PC-9 (cell line): ENCODE measurements around the gene OXCT1. TPM values are rescaled to one million over a fixed set of nuclear protein-coding genes. Genes with fewer than 3 reads are reported as not detected.
A peak's percentile ranks its signal among the peaks of the same experiment; 100 is the strongest.

Source experiments
- BruUV-seq: library from RNA; stranded (reverse); fragments of 400-500 nt; replicated peaks from 2 replicates; lab custom pipeline; 2021; lab: Mats Ljungman, UMichigan
- CTCF ChIA-PET: fragments of 300-600 bp; sonication (Branson Sonifier 250); formaldehyde crosslinking; loops from one replicate; lab custom pipeline; 2022; ENCODE audit warnings: antibody characterized with exemption; lab: Charles Lee
- POLR2A ChIA-PET: fragments of 300-600 bp; sonication (Branson Sonifier 250); formaldehyde crosslinking; loops from one replicate; lab custom pipeline; 2022; ENCODE audit warnings: antibody characterized with exemption; ENCODE audit not compliant: unreplicated experiment; lab: Charles Lee
- DNase-seq, 2 experiments: peaks; one replicate each; pipeline versions ENCODE4 v3.0.0 to v3.0.0-alpha.2; 2015 to 2022; ENCODE audit warnings: mixed read lengths in 1 of 2
- H2AFZ ChIP-seq: fragments of 200-600 bp; sonication (generic); 2 replicates; pipeline ENCODE4 v1.8.1; 2017; ENCODE audit warnings: antibody characterized with exemption
- H3F3A ChIP-seq: fragments of 200-600 bp; sonication (generic); 2 replicates; pipeline ENCODE4 v1.8.1; 2017; ENCODE audit warnings: antibody characterized with exemption, mild to moderate bottlenecking, low read depth; ENCODE audit not compliant: insufficient read depth
- H3K27ac ChIP-seq: fragments of 200-600 bp; sonication (generic); 2 replicates; pipeline ENCODE4 v1.6.1; 2016; ENCODE audit warnings: mixed run types
- H3K27me3 ChIP-seq: fragments of 200-600 bp; sonication (generic); 2 replicates; pipeline ENCODE4 v1.6.1; 2016; ENCODE audit warnings: low read depth, mixed run types; ENCODE audit not compliant: insufficient read depth
- H3K36me3 ChIP-seq: fragments of 200-600 bp; sonication (generic); 2 replicates; pipeline ENCODE4 v1.6.1; 2016; ENCODE audit warnings: low read depth, mixed run types
- H3K4me1 ChIP-seq: fragments of 200-600 bp; sonication (generic); replicated peaks from 2 replicates; pipeline ENCODE4 v1.6.1; 2016; ENCODE audit warnings: mixed run types; ENCODE audit not compliant: insufficient read depth
- H3K4me2 ChIP-seq: fragments of 200-600 bp; sonication (generic); 2 replicates; pipeline ENCODE4 v1.6.1; 2017; ENCODE audit warnings: mixed run types
- H3K4me3 ChIP-seq: fragments of 200-600 bp; sonication (generic); 2 replicates; pipeline ENCODE4 v1.6.1; 2016; ENCODE audit warnings: mixed run types
- H3K79me2 ChIP-seq: fragments of 200-600 bp; sonication (generic); 2 replicates; pipeline ENCODE4 v1.6.1; 2017; ENCODE audit warnings: low read depth, mixed run types
- H3K9me2 ChIP-seq: fragments of 200-600 bp; sonication (generic); 2 replicates; pipeline ENCODE4 v1.8.1; 2017; ENCODE audit warnings: mild to moderate bottlenecking; ENCODE audit not compliant: insufficient read depth
- H3K9me3 ChIP-seq: fragments of 200-600 bp; sonication (generic); 2 replicates; pipeline ENCODE4 v1.8.1; 2016; ENCODE audit warnings: low read depth; ENCODE audit not compliant: insufficient read depth
- H4K20me1 ChIP-seq: fragments of 200-600 bp; sonication (generic); 2 replicates; pipeline ENCODE4 v1.8.1; 2017; ENCODE audit not compliant: insufficient read depth
- EZH2 ChIP-seq: fragments of 200-600 bp; sonication (generic); IDR thresholded peaks from 2 replicates; pipeline ENCODE4 v1.8.0; 2017; ENCODE audit warnings: antibody characterized with exemption, low read depth
- intact Hi-C: fragments of 100-400 bp; cut with micrococcal nuclease; formaldehyde crosslinking; loops from one replicate; pipeline ENCODE4 v1.10.0; 2022; ENCODE audit not compliant: unreplicated experiment
- total RNA-seq: library from RNA; stranded (reverse); gene quantifications from 2 replicates; pipeline ENCODE4 v1.2.3, GENCODE V29; 2021
- TF ChIP-seq, protein P1 (sequence below): fragments of 200-600 bp; sonication (generic); conservative IDR thresholded peaks from 2 replicates; pipeline ENCODE4 v1.6.1; 2017; ENCODE audit warnings: mixed run types, antibody characterized with exemption, mild to moderate bottlenecking, moderate library complexity

The OXCT1 gene
- total RNA-seq, 1 experiment from 2014 or later: 29.7 TPM

DNA sequence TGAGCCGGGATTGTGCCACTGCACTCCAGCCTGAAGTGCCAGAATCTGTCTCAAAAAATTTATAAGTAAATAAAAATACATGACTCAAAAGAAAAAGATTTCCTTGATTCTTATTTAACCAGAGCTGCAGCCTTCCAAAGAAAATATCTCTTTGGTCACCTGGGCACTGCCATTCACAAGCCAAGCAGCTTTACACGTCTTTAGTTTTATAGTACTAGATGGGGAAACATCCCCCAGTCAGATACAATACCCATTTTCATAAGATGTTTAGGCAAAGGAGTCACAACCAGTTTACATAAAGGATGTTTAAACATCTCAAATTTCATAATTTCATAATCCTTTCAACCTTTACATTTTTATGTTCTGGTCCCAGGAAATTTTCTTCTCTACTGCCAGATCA is 13.7 kb upstream of the OXCT1 start:
- ChIA-PET CTCF (no interaction called here), POLR2A (no interaction called here)
- Histone ChIP-seq H3F3A (no peaks in the 10 kb centered on the region), H3K9me2 (no peaks in the 10 kb centered on the region), H3K36me3 (no peaks in the 10 kb centered on the region), H3K9me3 (no peaks in the 10 kb centered on the region), H4K20me1 (no peaks in the 10 kb centered on the region), H3K4me2 (no peak overlapping the region), H3K27ac (no peak overlapping the region), H3K4me3 (no peak overlapping the region), H3K27me3 (no peaks in the 10 kb centered on the region), H2AFZ (no peak overlapping the region), H3K79me2 (no peaks in the 10 kb centered on the region), H3K4me1 (no peaks in the 10 kb centered on the region)
- DNase-seq: peak in 1 of 2 experiments; percentile 72
- TF ChIP-seq, protein P1, sequence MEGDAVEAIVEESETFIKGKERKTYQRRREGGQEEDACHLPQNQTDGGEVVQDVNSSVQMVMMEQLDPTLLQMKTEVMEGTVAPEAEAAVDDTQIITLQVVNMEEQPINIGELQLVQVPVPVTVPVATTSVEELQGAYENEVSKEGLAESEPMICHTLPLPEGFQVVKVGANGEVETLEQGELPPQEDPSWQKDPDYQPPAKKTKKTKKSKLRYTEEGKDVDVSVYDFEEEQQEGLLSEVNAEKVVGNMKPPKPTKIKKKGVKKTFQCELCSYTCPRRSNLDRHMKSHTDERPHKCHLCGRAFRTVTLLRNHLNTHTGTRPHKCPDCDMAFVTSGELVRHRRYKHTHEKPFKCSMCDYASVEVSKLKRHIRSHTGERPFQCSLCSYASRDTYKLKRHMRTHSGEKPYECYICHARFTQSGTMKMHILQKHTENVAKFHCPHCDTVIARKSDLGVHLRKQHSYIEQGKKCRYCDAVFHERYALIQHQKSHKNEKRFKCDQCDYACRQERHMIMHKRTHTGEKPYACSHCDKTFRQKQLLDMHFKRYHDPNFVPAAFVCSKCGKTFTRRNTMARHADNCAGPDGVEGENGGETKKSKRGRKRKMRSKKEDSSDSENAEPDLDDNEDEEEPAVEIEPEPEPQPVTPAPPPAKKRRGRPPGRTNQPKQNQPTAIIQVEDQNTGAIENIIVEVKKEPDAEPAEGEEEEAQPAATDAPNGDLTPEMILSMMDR: no peak
- TF ChIP-seq EZH2: no peak
- intact Hi-C loops: no loop called here
- no TSS peak for BruUV-seq

GRCh38 chr5:41883243-41883642 is 13.0 kb upstream of the OXCT1 start:
- Histone ChIP-seq H3K9me2 (no peaks in the 10 kb centered on the region), H3K4me2 (no peak overlapping the region), H3K27ac (no peak overlapping the region), H3K36me3 (no peaks in the 10 kb centered on the region), H3K27me3 (no peaks in the 10 kb centered on the region), H3K9me3 (no peaks in the 10 kb centered on the region), H3K4me3 (no peak overlapping the region), H3K79me2 (no peaks in the 10 kb centered on the region), H3F3A (no peaks in the 10 kb centered on the region), H4K20me1 (no peaks in the 10 kb centered on the region), H2AFZ (no peak overlapping the region), H3K4me1 (no peaks in the 10 kb centered on the region)
- DNase-seq: no peak
- no peak for TF ChIP-seq EZH2
- TF ChIP-seq, protein P1: no peak
- intact Hi-C loops: no loop called here
- POLR2A ChIA-PET: interaction anchor here (0.5 to 0.6 kb wide), 2 partner anchors 12 to 54 kb away, joined by 4 read pairs; no protein-coding TSS in a partner anchor
- no TSS peak for BruUV-seq
- CTCF ChIA-PET: no interaction called here

DNA sequence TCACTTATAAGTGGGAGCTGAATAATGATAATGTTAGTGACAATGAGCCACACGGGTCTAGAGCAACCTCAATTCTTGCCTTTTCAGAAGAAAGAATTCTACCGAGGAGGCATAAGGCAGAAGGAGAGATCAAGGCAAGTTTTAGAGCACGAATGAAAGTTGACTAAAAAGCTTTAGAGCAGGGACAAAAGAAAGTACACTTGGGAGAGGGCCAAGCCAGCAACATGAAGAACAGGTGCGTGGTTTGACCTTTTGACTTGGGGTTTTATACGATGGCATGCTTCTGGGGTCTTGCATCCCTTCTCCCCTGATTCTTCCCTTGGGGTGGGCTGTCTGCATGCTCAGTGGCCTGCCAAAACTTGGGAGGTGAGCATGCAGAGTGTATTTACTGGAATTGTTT is 12.5 kb upstream of the OXCT1 start:
- H4K20me1 ChIP-seq: no peaks in the 10 kb centered on the region
- H3F3A ChIP-seq: no peaks in the 10 kb centered on the region
- no peak overlapping the region for H3K27ac ChIP-seq
- no peak overlapping the region for H3K4me2 ChIP-seq
- ChIA-PET POLR2A (interaction anchor here (0.5 to 0.6 kb wide), 2 partner anchors 12 to 53 kb away, joined by 4 read pairs; no protein-coding TSS in a partner anchor), CTCF (no interaction called here)
- no peaks in the 10 kb centered on the region for H3K9me3 ChIP-seq
- intact Hi-C loops: no loop called here
- TF ChIP-seq, protein P1: no peak
- no peak for TF ChIP-seq EZH2
- H3K4me1 ChIP-seq: no peaks in the 10 kb centered on the region
- no peak overlapping the region for H3K4me3 ChIP-seq
- no peak overlapping the region for H2AFZ ChIP-seq
- no peaks in the 10 kb centered on the region for H3K79me2 ChIP-seq
- no TSS peak for BruUV-seq
- H3K36me3 ChIP-seq: no peaks in the 10 kb centered on the region
- H3K9me2 ChIP-seq: no peaks in the 10 kb centered on the region
- no peaks in the 10 kb centered on the region for H3K27me3 ChIP-seq
- DNase-seq: no peak
